Activated naive CD8-positive, alpha-beta T cell treated with anti-CD3 and anti-CD28 coated beads for 36 hours (primary cell): ENCODE data around the gene OTUB2. TPM values are rescaled to one million over a fixed set of nuclear protein-coding genes. Genes with fewer than 3 reads are reported as not detected.

Source experiments
- DNase-seq: peaks from one replicate; pipeline ENCODE4 v3.0.0; 2021
- H3K27ac Mint-ChIP-seq: one replicate; pipeline ENCODE4 v1.8.0; 2022; ENCODE audit warnings: mild to moderate bottlenecking, moderate library complexity, mixed read lengths
- H3K27me3 Mint-ChIP-seq: one replicate; pipeline ENCODE4 v1.8.0; 2022; ENCODE audit warnings: mild to moderate bottlenecking, mixed read lengths
- H3K36me3 Mint-ChIP-seq: one replicate; pipeline ENCODE4 v1.8.0; 2021; ENCODE audit warnings: mild to moderate bottlenecking, mixed read lengths
- H3K4me1 Mint-ChIP-seq: one replicate; pipeline ENCODE4 v1.8.0; 2021; ENCODE audit warnings: mixed read lengths
- H3K4me3 Mint-ChIP-seq: one replicate; pipeline ENCODE4 v1.8.0; 2022; ENCODE audit warnings: mild to moderate bottlenecking, moderate library complexity, mixed read lengths
- H3K9me3 Mint-ChIP-seq: one replicate; pipeline ENCODE4 v1.8.0; 2022; ENCODE audit warnings: mixed read lengths
- total RNA-seq, 2 experiments: library from RNA; stranded (reverse); gene quantifications; one replicate each; pipeline ENCODE4 v1.2.3, GENCODE V29; 2021

Gene OTUB2
- total RNA-seq, 2 experiments from 2014 or later: 0.31 to 0.48 TPM

GRCh38 chr14:94048691-94049624 is 22.8 kb downstream of the OTUB2 start:
- no peak overlapping the region for H3K4me3 Mint-ChIP-seq
- H3K9me3 Mint-ChIP-seq: no peaks in the 10 kb centered on the region
- peaks cover 7% of the 10 kb centered on the region for H3K4me1 Mint-ChIP-seq
- no peak overlapping the region for H3K27ac Mint-ChIP-seq
- no peak for DNase-seq
- peaks cover 25% of the 10 kb centered on the region for H3K36me3 Mint-ChIP-seq
- H3K27me3 Mint-ChIP-seq: no peaks in the 10 kb centered on the region

GRCh38 chr14:94049625-94050023 is 23.5 kb downstream of the OTUB2 start:
- peaks cover 7% of the 10 kb centered on the region for H3K4me1 Mint-ChIP-seq
- no peaks in the 10 kb centered on the region for H3K27me3 Mint-ChIP-seq
- DNase-seq: no peak
- no peaks in the 10 kb centered on the region for H3K9me3 Mint-ChIP-seq
- no peak overlapping the region for H3K4me3 Mint-ChIP-seq
- H3K27ac Mint-ChIP-seq: no peak overlapping the region
- H3K36me3 Mint-ChIP-seq: peaks cover 30% of the 10 kb centered on the region

GRCh38 chr14:94050231-94050880 is 24.2 kb downstream of the OTUB2 start:
- H3K27me3 Mint-ChIP-seq: no peaks in the 10 kb centered on the region
- H3K4me3 Mint-ChIP-seq: no peak overlapping the region
- peak overlapping the region; percentile 16 for H3K27ac Mint-ChIP-seq
- H3K36me3 Mint-ChIP-seq: peaks cover 34% of the 10 kb centered on the region
- DNase-seq: no peak
- H3K4me1 Mint-ChIP-seq: peaks cover 7% of the 10 kb centered on the region
- H3K9me3 Mint-ChIP-seq: no peaks in the 10 kb centered on the region

GRCh38 chr14:94051115-94051514 is 25.0 kb downstream of the OTUB2 start:
- Mint-ChIP-seq H3K4me1 (peaks cover 7% of the 10 kb centered on the region), H3K4me3 (no peak overlapping the region), H3K9me3 (no peaks in the 10 kb centered on the region), H3K27ac (peak overlapping the region; percentile 16), H3K27me3 (no peaks in the 10 kb centered on the region), H3K36me3 (peaks cover 42% of the 10 kb centered on the region)
- no peak for DNase-seq

GRCh38 chr14:94051779-94052178 is 25.6 kb downstream of the OTUB2 start:
- no peak for DNase-seq
- Mint-ChIP-seq H3K4me1 (peaks cover 13% of the 10 kb centered on the region), H3K27ac (peak overlapping the region; percentile 62), H3K9me3 (no peaks in the 10 kb centered on the region), H3K27me3 (no peaks in the 10 kb centered on the region), H3K4me3 (no peak overlapping the region), H3K36me3 (peaks cover 47% of the 10 kb centered on the region)

GRCh38 chr14:94052199-94052598 is 26.1 kb downstream of the OTUB2 start:
- Mint-ChIP-seq H3K27me3 (no peaks in the 10 kb centered on the region), H3K4me3 (no peak overlapping the region), H3K4me1 (peaks cover 17% of the 10 kb centered on the region), H3K36me3 (peaks cover 48% of the 10 kb centered on the region), H3K27ac (peak overlapping the region; percentile 62), H3K9me3 (no peaks in the 10 kb centered on the region)
- no peak for DNase-seq

GRCh38 chr14:94052662-94053061 is 26.5 kb downstream of the OTUB2 start:
- Mint-ChIP-seq H3K4me1 (peaks cover 21% of the 10 kb centered on the region), H3K27ac (peak overlapping the region; percentile 62), H3K36me3 (peaks cover 52% of the 10 kb centered on the region), H3K9me3 (no peaks in the 10 kb centered on the region), H3K27me3 (no peaks in the 10 kb centered on the region), H3K4me3 (no peak overlapping the region)
- no peak for DNase-seq

- Mint-ChIP-seq H3K9me3 (no peaks in the 10 kb centered on the region), H3K36me3 (peaks cover 53% of the 10 kb centered on the region), H3K27me3 (no peaks in the 10 kb centered on the region), H3K27ac (peak overlapping the region; percentile 26), H3K4me3 (no peak overlapping the region), H3K4me1 (peaks cover 38% of the 10 kb centered on the region)
- no peak for DNase-seq
Observed at GRCh38 chr14:94054401-94054800, 28.3 kb downstream of the OTUB2 start.

- Mint-ChIP-seq H3K9me3 (no peaks in the 10 kb centered on the region), H3K4me1 (peaks cover 38% of the 10 kb centered on the region), H3K36me3 (peaks cover 53% of the 10 kb centered on the region), H3K27ac (peak overlapping the region; percentile 53), H3K27me3 (no peaks in the 10 kb centered on the region), H3K4me3 (no peak overlapping the region)
- no peak for DNase-seq
Observed at GRCh38 chr14:94054936-94055335, 28.8 kb downstream of the OTUB2 start.

GRCh38 chr14:94056579-94057308 is 30.6 kb downstream of the OTUB2 start:
- no peak overlapping the region for H3K4me3 Mint-ChIP-seq
- H3K4me1 Mint-ChIP-seq: peaks cover 49% of the 10 kb centered on the region
- peaks cover 57% of the 10 kb centered on the region for H3K36me3 Mint-ChIP-seq
- peak overlapping the region; percentile 80 for H3K27ac Mint-ChIP-seq
- no peaks in the 10 kb centered on the region for H3K9me3 Mint-ChIP-seq
- H3K27me3 Mint-ChIP-seq: no peaks in the 10 kb centered on the region
- DNase-seq: peak; percentile 39

- no peak overlapping the region for H3K4me3 Mint-ChIP-seq
- no peaks in the 10 kb centered on the region for H3K9me3 Mint-ChIP-seq
- H3K27me3 Mint-ChIP-seq: no peaks in the 10 kb centered on the region
- no peak for DNase-seq
- peaks cover 61% of the 10 kb centered on the region for H3K36me3 Mint-ChIP-seq
- peaks cover 50% of the 10 kb centered on the region for H3K4me1 Mint-ChIP-seq
- H3K27ac Mint-ChIP-seq: peak overlapping the region; percentile 12
Observed at GRCh38 chr14:94058128-94058673, 32.1 kb downstream of the OTUB2 start.

GRCh38 chr14:94058674-94059138 is 32.6 kb downstream of the OTUB2 start:
- H3K27me3 Mint-ChIP-seq: no peaks in the 10 kb centered on the region

GRCh38 chr14:94059998-94060397 is 33.9 kb downstream of the OTUB2 start:
- Mint-ChIP-seq H3K9me3 (no peaks in the 10 kb centered on the region), H3K27ac (no peak overlapping the region), H3K4me3 (no peak overlapping the region), H3K36me3 (peaks cover 63% of the 10 kb centered on the region), H3K4me1 (peaks cover 60% of the 10 kb centered on the region), H3K27me3 (no peaks in the 10 kb centered on the region)
- DNase-seq: no peak

More at GRCh38 chr14:94058674-94059138, 32.6 kb downstream of the OTUB2 start:
- no peak overlapping the region for H3K27ac Mint-ChIP-seq
- peaks cover 52% of the 10 kb centered on the region for H3K4me1 Mint-ChIP-seq
- peaks cover 61% of the 10 kb centered on the region for H3K36me3 Mint-ChIP-seq
- no peak overlapping the region for H3K4me3 Mint-ChIP-seq
- no peak for DNase-seq
- no peaks in the 10 kb centered on the region for H3K9me3 Mint-ChIP-seq

GRCh38 chr14:94062344-94062940 is 36.3 kb downstream of the OTUB2 start:
- Mint-ChIP-seq H3K36me3 (peaks cover 65% of the 10 kb centered on the region), H3K4me3 (no peak overlapping the region), H3K27ac (no peak overlapping the region), H3K4me1 (peaks cover 66% of the 10 kb centered on the region), H3K27me3 (no peaks in the 10 kb centered on the region), H3K9me3 (peaks cover 4% of the 10 kb centered on the region)
- no peak for DNase-seq
